Activated CD4-positive, alpha-beta T cell treated with anti-CD3 and anti-CD28 coated beads, Interleukin-2, amount 50 U/mL, for 48 hours (primary cell): Measurements from ENCODE around the gene STK4.

Experiments
- DNase-seq, 2 experiments: peaks; one replicate each; pipeline ENCODE4 v3.0.0-alpha.2; 2020

Gene STK4

DNA sequence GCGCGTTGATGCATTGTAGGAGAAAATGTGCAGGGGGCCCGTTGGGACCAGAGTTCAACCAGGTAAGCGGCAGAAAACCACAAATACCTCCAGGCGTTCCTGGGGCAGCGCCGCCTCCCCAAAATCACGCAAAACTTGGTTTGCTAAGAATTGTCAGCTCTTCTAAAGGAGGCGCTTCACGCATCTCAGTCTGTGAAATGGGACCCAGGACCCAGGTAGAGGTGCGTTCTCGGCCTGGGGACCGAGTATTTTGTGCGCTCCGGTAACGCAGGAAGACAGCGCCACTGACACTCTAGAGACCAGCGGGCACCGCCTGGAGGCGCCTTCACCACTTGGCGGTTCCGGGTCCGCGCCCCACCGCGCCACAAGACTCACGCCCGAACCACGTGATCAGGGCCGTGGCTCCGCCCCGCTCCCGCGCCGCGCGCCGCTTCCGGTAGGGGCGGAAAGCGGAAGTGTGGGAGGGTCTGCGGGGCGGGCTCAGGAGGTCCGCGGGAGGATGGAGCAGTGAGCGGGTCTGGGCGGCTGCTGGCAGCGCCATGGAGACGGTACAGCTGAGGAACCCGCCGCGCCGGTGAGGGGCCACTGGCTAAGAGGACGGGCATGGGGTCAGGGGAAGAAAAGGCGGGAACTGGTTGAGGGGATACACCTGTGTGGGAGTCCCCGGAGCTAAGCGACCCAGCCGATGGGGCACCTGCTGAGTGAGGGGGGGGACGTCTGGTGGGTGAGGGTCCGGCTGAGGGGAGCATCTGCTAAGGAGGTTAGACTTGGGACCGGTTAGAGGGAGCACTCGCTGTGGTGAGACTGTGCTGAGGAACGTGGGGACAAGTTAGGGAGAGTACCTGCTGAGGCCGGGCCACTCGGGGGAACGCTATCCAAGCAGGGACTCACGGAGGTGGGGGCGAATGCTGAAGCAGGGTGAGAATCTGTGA, at the start of gene STK4:
Gene STK4 (plus strand): TSS at position 483 of the 932 bp plus-strand sequence. CDS start 57 bp downstream, at position 540.
- peak; percentile 94 for DNase-seq

DNA sequence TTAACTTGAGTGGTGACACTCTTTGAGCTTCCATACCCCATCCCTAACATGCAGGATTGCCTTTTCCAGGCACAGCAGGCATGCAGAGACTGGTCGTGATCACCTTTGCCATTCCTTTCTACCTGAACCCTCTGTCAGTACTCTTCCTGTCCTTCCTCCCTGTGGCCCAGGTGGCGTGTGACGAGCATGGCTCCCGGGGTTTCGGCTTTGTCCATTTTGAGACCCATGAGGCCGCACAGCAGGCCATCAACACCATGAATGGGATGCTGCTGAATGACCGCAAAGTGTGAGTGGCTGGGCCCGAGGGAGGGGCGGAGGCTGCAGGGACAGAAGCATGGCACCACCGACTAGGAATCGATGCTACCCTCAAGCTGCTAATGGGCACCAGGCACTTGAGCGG, 49.7 kb upstream of the STK4 start:
- no peak for DNase-seq

DNA sequence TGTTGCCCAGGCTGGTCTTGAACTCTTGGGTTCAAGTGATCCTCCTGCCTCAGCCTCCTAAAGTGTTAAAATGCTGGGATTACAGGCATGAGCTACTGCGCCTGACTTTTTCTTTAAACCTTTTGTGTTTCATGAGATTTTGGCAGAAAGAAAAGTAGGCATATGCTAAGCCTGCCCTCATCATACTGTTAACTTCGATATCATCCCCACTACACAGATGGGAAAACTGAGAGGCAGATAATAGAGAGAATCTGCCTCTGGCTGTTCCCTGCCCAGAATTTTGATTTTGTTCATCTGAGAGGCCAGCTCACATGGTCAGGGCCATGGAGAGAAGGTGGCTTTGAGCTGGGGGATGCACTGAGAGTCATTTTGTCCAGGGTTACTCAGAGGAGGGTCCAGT, 48.9 kb upstream of the STK4 start:
- DNase-seq, result no peak

DNA sequence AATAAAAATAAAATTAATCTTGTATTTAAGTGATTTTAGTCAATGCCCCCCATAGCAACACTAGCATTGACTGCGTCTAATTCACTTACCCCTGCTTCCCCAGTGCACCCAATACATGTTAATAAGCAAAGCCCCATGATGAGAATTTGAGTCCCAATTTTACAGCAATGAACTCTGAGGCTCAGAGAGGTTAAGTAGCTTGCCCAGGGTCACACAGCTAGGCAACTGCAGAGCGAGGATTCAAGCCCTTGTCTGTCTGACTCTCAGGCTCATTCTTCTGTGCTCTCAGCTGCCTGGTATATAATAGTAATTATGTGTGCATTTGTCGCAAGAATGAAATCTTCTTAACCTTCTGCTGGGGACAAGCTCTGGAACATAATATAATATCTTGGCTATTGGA, 48.0 kb upstream of the STK4 start:
- no peak for DNase-seq

DNA sequence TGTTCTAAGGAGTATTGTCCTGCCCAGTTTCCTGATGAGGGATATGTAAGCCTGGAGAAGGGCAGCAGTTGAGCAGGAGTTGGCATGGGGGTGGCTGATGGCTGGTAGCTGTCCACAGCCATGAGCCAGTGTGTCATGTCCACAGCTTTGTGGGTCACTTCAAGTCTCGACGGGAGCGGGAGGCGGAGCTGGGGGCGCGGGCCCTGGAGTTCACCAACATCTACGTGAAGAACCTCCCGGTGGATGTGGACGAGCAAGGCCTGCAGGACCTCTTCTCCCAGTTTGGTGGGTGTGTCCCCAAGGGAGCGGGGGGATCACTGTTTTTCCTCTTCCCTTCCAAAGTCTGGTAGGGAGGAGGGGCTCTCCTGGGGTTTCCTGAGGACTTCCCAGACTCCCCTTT, 47.6 kb upstream of the STK4 start:
- DNase-seq, result no peak

DNA sequence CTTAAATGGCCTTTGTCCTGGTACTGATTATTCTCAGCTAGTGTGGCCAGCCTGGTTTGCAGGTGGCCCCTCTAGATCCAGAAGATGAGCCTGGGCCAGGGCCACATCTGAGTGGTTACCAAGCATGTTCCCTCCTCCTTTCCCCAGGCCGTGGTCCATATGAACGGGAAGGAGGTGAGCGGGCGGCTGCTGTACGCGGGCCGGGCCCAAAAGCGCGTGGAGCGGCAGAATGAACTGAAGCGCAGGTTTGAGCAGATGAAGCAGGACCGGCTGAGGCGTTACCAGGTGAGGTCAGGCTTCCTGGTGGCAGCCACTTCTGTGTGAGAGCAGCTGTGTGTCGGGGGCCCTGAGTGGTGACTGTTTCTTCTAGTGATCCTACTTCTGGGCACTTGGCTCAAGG, 44.9 kb upstream of the STK4 start:
- no peak for DNase-seq

DNA sequence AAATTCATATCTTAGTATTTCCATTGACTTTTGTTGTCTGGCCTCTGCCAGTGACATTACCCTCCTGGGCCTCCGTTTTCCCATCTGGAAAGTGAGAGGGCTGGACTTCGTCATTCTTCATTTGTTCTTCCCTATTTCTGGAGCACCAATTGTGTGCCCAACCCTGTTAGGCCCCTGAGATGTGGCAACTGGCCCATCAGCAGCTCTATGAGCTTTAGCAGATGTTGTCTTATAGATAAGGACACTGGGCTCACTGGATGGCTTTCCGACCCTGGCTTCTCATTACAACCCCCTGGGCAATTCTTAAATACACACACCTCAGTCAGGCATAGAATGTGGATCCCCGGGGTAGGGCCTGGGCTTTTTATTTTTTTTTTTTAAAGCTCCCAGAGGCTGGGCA, 41.8 kb upstream of the STK4 start:
- no peak for DNase-seq

DNA sequence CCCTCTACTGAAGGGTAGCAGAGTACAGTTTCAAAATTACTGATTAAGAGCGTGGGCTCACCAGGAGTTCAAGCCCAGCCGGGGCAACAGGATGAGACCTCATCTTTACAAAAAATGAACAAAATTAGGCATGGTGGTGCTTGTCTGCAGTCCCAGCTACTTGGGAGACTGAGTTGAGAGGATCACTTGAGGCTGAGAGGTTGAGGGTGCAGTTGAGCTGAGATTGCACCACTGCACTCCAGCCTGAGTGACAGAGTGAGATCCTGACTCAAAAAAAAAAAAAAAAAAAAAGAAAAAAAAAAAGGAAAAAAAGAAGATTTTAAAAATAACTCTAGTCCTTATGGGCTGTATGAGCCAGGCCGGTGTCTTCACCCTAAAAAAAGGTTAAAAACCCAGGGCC, 37.7 kb upstream of the STK4 start:
- no peak for DNase-seq

DNA sequence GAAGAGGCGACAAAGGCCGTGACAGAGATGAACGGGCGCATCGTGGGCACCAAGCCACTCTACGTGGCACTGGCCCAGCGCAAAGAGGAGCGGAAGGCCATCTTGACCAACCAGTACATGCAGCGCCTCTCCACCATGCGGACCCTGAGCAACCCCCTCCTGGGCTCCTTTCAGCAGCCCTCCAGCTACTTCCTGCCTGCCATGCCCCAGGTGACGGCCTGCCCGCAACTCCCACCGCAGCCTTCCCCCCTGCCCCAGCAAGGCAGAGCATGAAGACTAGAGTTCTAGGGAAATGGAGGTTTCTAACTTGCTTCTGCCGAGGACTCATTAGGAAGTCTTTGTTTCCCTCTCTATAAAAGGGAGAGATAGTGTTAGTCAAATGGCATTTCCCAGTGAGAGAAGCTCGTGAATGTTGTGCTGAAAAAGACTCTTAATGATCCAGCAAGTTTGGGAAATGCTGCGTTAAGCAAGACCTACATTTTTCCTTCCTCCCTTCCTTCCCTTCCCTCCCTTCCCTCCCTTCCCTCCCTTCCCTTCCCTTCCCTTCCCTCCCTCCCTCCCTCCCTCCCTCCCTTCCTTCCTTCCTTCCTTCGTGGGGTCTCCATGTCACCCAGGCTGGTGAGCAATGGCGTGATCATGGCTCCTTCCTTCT, 35.7 kb upstream of the STK4 start:
- no peak for DNase-seq

DNA sequence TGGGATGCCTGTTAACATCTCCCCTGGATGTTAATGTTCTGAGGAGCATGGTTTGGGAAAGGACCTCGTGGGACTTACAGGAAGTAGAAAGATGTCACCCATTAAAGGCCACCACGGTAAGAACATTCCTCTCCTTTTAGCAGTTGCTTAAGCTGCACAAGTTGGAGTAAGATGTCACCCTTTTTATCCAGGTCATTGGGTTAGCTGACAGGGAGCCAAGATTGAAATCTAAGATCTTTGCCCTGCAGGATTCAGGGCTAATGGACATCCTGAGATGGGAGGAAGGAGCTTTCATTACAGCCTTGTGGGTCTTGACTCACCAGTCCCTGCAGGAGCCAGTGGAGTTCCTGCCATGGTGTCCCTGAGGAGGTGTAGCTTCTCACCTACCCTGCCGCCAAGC, 34.4 kb upstream of the STK4 start:
- DNase-seq, result no peak

DNA sequence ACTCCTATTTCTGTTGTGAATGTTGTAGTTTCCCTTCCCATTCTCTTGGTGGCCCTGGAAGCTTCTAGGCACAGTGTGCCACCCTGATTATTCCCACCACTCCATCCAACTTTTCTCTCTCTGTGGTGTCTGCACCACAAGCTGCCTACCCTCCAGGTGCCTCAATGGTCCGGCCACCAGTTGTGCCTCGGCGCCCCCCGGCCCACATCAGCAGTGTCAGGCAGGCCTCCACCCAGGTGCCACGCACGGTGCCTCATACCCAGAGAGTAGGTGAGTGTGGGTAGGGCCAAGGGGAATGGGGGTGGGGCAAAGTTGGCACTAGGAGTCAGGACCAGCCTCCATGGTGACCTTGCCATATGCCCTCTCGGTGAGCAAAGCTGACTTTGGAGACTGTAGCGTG, 33.4 kb upstream of the STK4 start:
- DNase-seq, result no peak

DNA sequence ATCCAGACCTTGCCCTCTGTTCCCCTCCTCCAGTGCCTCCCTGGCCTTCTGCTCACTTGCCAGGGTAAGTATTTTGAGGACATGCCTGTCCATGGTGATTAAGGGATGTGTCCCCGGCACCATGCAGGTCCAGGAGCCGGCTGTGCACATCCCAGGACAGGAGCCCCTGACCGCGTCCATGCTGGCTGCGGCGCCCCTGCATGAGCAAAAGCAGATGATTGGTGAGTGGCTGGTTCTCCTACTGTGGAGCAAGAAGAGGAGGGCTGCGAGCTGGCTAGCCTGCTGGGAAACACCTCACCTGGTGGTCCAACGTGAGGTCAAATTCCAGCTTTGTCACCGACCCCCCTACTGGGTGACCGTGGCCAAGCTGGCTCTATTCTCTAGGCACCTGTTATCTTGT, 29.8 kb upstream of the STK4 start:
- no peak for DNase-seq

DNA sequence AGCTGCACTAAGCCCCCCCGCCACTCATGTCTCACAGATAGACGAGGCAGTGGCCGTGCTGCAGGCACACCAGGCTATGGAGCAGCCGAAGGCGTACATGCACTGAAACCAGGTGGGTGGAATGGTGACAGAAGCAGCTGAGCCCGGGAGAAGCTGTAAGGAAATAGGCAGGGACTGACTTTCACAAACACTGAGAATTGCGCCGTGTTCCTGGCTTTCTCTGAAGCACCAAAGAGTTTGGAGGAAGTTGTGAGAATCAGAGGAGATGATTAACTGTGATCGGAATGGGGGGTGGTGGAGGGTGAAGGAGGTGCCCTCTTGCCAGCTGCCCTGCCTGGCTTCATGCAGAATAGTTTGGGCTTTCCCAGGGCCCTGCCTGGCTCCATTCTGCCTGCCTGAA, 27.7 kb upstream of the STK4 start:
- no peak for DNase-seq

DNA sequence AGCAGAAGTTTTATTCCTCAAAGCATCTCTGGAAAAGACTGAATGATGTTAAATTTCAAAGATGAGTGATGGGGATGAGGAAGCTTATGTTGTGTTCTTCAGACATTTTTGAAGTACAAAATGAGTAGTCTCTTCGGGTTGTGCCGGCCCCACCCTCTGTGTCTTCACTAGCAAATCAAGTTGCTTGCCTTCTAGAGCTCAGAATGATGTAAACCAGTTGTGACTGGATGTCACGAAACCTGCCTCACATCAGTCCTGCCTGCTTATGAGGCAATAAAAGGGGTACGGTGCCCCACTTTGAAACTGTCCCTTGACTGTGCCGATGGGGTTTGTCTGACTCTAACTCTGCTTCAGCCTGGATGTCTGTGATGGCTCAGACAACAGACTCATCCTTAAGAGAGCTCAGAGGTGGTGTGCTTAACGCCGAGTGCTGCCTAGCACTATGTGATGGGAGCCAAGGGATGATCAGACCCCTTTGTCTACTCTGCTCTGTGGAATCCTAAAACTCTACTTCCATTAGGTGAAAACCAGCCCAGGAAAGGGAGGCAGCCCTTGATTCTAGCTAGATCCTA, 25.1 kb upstream of the STK4 start:
- no peak for DNase-seq

DNA sequence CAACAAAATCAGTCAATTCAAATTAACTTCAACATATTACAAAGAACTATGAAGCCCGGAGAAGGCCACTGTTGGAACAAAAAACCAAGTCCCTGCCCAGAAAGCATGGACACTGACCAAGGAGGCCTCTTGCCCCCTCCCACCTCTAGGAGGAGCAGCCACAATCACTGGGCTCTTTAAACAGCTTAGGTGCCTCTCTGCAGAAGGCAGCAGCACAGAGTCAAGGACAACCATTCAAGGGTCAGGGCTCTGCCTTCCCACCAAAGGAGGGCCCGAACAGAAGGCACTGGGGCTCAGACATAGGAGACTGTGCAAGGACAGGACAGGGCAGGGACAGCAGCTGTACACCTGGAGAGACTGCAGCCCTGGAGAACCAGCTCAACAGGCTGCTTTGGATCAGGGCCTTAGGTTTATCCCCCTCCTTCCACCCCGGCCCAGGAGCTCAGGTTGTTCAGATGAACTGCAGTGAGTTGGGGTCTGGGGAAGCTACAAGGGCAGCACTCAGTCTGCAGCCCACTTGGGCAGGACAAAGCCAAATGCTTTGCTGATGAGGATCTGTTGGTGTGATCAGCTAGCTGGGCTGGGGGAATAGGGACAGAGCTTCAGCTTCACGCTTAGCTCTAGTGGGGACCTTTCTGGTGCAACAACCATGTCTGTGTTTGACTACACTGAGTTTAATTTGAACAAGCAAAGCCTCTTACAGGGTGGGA, 23.9 kb upstream of the STK4 start:
- no peak for DNase-seq

DNA sequence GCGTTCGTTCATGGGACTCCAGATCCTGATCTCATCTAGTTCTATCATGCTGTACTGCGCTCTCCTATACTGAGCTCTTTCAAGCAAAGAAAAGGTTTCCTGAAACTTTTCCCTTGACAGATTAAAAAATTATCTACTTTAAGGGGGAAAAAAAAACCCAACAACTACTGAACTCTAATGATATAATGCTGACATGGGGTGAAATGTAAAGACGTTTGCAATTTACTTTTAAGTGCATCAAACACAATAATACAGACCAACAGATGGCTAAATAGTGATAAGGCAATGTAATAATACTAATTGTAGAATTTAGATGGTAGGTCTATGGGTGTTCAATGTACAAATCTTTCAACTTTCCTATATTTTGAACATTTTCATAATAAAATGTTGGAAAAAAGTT, 22.5 kb upstream of the STK4 start:
- DNase-seq, result no peak

DNA sequence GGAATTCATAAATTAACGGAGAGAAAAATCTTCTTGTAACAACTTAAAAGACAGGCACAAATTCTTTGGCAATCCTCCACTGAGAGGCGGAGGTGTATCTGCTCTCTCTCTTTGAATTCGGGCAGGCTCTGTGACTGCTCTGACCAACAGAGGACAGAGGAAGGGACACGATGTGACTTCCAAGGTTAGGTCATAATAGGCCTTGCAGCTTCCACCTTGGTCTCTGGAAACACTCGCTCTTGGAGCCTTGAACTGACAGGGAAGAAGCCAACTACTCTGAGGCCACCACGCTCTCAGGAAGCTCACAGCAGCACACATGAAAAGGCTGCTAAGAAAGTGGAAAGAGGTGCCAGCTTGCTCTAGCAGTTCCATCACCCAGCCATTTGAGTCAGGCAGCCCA, 21.1 kb upstream of the STK4 start:
- DNase-seq, result no peak

DNA sequence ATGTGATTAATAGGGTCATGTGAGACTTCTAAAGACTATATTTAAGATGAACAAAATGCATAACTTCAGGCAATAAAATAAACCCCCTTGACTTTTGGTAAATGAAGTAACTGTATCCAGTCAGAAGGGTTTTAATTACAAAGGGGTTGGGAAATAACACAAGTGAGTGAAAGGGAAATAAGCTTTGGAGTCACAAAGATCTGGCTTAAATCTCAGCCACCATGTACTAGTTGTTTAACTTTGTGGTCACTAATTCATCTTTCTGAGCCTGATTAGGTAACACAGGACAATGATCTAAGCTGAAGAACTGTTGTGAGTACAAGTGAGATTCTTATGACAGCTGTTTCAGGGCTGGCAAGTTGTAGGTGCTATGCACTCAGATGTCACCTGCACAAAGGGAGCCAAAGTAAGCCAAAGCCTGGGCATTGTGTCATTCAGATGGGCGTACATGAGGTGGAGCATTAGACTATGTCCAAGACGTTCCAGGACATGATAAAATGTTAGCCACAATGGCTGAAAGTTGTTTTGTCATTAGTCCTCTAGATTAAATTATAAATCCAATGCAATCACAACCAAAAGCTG, 19.9 kb upstream of the STK4 start:
- DNase-seq, result no peak

DNA sequence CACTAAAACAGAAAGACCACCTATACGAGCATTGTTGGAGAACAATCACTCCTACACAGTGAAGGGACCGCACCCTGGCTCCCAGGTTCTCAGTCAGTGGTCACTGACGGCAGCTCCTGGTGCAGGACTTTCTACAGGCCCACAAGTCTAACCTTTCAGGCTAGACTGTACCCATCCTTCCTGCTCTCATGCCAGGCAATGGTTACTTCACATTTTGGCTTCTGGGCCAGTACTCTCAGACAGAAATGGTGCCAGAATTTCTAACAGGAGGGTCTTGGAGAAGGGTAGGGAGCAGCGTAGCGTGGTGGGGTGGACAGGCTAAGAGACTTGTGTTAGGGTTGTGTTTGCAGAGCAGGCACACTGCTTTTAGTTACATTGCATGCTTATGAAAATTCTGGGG, 18.2 kb upstream of the STK4 start:
- no peak for DNase-seq

DNA sequence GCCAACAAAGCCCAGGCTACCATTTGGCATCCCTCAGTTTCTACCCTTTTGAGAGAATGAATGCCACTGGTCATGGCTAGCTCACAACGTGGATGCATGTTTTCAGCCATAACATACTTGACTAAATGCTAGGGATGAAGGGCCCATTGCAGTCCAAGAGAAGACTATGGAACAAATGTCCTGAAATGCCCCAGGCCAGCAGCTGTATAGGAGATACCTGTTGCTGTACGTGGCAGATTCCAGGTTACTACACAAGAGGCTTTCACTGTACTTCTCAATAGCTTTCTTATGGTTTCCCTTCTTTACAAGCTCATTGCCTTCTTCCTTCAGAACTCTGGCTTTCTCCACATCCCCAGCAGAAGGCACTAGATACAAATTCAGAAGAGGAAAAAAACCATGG, 17.8 kb upstream of the STK4 start:
- DNase-seq, result no peak

DNA sequence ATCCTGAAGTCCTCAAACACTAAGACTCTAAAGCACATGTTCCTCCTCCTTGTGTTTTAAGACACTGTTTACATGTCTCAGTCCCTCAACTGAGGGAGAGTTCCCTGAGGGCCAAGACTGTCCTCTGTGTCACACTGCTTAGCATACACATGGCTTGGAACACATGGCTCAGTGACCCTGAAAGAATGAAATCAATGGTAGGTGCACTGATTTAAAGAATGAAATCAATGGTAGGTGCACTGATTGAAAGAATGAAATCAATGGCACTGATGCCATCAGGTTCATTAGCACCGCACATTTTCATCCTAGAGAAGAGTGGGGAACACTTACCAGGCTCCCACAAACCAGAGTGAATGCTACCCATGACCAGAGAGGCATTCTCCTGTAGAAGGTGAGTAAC, 15.9 kb upstream of the STK4 start:
- DNase-seq, result no peak

DNA sequence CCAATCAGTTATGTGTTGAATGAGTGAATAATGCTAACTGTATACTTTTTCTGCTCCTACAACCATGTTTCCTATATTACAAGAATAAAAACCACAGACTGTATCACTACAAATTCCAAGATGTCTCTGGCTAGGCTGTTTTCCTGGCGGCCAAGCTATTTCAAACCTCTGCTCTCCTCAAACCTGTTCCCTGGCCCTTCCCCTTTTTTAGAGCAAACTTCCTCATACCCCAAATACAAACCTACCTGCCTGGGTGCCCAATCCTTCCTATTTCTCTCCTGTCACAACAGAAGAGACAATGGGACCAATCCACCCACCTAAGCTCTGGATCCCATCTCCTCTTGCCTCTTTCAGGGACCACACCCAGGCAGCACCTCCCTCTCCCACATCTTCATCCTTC, 13.6 kb upstream of the STK4 start:
- no peak for DNase-seq

DNA sequence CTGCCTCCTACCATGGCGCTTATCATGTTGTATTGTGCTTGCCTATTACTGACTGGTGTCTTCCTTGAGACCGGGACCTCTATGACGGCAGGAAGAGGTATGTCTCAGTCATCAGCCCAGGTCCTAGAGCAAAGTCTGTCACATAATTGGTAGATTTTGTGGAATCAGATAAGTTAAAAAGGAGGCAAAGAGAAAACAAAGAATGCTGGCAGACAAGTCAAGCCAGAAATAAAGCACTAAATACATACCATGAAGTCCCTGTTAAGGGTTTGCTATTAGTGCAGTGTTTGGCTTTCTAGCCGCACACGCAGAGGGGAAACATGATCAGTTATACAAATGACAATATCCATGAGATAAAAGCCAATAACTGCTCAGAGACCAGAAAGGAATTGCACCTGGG, 12.1 kb upstream of the STK4 start:
- no peak for DNase-seq
